ENCODE measurements around the gene EFEMP2.

DNA sequence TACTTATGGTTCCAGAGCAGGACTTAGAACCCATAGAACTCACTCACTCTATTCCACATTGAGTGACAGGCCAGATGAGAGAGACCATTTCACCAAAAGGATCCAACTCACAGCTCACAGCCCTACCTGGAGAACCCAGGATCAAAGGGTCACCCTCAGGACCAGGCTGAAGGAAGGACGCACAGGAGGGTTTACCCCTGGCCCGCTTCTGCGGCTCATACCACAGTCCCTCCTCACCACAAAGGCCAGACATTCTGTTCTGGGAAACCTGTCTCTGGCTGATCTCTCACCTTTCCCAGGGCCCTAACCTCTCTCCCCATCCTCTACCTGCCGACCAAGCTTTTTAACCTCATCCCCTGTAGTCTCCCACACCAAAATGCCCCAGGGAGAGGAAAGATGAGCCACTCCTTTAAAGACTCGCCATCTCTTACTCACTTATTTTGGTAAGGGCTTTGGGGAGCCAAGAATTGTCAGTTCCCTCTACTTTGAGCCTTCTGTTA, 22.9 kb upstream of the EFEMP2 start:
- TF ChIP-seq EZH2 (IDR thresholded peaks at IDR 0.05; ENCODE audit: borderline replicate concordance, insufficient read depth, low read depth, low read length, poor library complexity, severe bottlenecking): no peak
- TF ChIP-seq, protein P1, sequence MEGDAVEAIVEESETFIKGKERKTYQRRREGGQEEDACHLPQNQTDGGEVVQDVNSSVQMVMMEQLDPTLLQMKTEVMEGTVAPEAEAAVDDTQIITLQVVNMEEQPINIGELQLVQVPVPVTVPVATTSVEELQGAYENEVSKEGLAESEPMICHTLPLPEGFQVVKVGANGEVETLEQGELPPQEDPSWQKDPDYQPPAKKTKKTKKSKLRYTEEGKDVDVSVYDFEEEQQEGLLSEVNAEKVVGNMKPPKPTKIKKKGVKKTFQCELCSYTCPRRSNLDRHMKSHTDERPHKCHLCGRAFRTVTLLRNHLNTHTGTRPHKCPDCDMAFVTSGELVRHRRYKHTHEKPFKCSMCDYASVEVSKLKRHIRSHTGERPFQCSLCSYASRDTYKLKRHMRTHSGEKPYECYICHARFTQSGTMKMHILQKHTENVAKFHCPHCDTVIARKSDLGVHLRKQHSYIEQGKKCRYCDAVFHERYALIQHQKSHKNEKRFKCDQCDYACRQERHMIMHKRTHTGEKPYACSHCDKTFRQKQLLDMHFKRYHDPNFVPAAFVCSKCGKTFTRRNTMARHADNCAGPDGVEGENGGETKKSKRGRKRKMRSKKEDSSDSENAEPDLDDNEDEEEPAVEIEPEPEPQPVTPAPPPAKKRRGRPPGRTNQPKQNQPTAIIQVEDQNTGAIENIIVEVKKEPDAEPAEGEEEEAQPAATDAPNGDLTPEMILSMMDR (IDR thresholded peaks at IDR 0.05): no peak

All from B cell (primary cell).